Aorta (tissue), 5 donors: ENCODE results near the gene SLC25A34. TPM values are rescaled to one million over a fixed set of nuclear protein-coding genes. Genes with fewer than 3 reads are reported as not detected.

ENCODE experiments used
- ATAC-seq: fragments of 200-7000 bp; cut with Tn5 transposase; one replicate; pipeline ENCODE4 v1.9.1; 2022; ENCODE audit warnings: moderate library complexity; ENCODE audit not compliant: low FRiP score
- DNase-seq, 2 donors: peaks; one replicate each; pipeline ENCODE4 v3.0.0-alpha.2; 2020
- H3K27ac ChIP-seq, 2 donors: one replicate each; pipeline ENCODE4 v1.5.1; 2013; ENCODE audit warnings: low read length in 2 of 2, mild to moderate bottlenecking in 2 of 2, moderate library complexity in 2 of 2, control low read depth in 1 of 2, inconsistent platforms in 1 of 2, low read depth in 1 of 2
- H3K27me3 ChIP-seq, 2 donors: one replicate each; pipeline ENCODE4 v1.6.1; 2013; ENCODE audit warnings: control low read depth in 1 of 2, low read length in 1 of 2, mild to moderate bottlenecking in 1 of 2, moderate library complexity in 1 of 2; ENCODE audit not compliant: insufficient read depth in 2 of 2, control insufficient read depth in 1 of 2
- H3K36me3 ChIP-seq, 2 donors: one replicate each; pipeline ENCODE4 v1.6.1; 2013; ENCODE audit warnings: control low read depth in 1 of 2, low read length in 1 of 2, mild to moderate bottlenecking in 1 of 2; ENCODE audit not compliant: insufficient read depth in 2 of 2, control insufficient read depth in 1 of 2
- H3K4me1 ChIP-seq, 2 donors: one replicate each; pipeline ENCODE4 v1.6.1; 2013; ENCODE audit warnings: low read length in 2 of 2, control low read depth in 1 of 2, mild to moderate bottlenecking in 1 of 2, moderate library complexity in 1 of 2; ENCODE audit not compliant: insufficient read depth in 2 of 2, control insufficient read depth in 1 of 2
- H3K4me3 ChIP-seq, 2 donors: one replicate each; pipeline ENCODE4 v1.5.1; 2013; ENCODE audit warnings: low read length in 2 of 2, control low read depth in 1 of 2, mild to moderate bottlenecking in 1 of 2
- H3K9me3 ChIP-seq: one replicate; pipeline ENCODE4 v1.6.1; 2013; ENCODE audit warnings: mild to moderate bottlenecking, low read length; ENCODE audit not compliant: control insufficient read depth
- WGBS, 2 donors: extraction: QIAGEN DNeasy Blood & Tissue Kit; methylation state at CpG; one replicate each; pipeline ENCODE4 v1.1.7; 2013; 5-methylcytosine and 5-hydroxymethylcytosine counted together
- intact Hi-C, 2 donors: fragments of 100-400 bp; cut with DNase I; formaldehyde crosslinking; loops; one replicate each; pipeline versions ENCODE4 v1.14.2 to v1.15.0; 2022
- polyA plus RNA-seq, 2 donors: library from polyadenylated mRNA; stranded (reverse); fragments of 200-250 nt; gene quantifications; one replicate each; pipeline ENCODE4 v1.2.3, GENCODE V29; 2013
- total RNA-seq, 2 donors: library from RNA; stranded (reverse); fragmentation: NEBNext Ultra II Directional; extraction: Animal tissue kit (Norgen Biotek cat#: 25700); gene quantifications; one replicate each; pipeline ENCODE4 v1.2.1, GENCODE V29; 2021
- donor health status: healthy with polysubstance abuse.
- donor health status: Bipolar disorder and iron deficiency.
- donor health status: DM: no; HTN: no; CAD: no.
- donor health status: DM: no; HTN: no; CAD: no.
- donor health status: DM: yes; HTN: yes; CAD: no.

Gene SLC25A34
- total and polyA plus RNA-seq, 4 donors = 2.5 to 9.8 (median 5.0) TPM

GRCh38 chr1:15720861-15721260, 15.2 kb upstream of the SLC25A34 start:
- WGBS, 2 donors = 92 to 93% methylated on average over 3 of the region's 3 CpGs
- ATAC-seq (no peak), DNase-seq (no peak)
- Histone ChIP-seq H3K27me3 (no peaks in the 10 kb centered on the region), H3K4me1 (no peaks in the 10 kb centered on the region), H3K4me3 (no peak overlapping the region), H3K36me3 (peaks cover 0 to 3% of the 10 kb centered on the region in 2 donors), H3K27ac (no peak overlapping the region), H3K9me3 (no peaks in the 10 kb centered on the region)
- intact Hi-C loops = no loop called here

GRCh38 chr1:15722411-15722810, 13.6 kb upstream of the SLC25A34 start:
- Histone ChIP-seq H3K4me3 (no peak overlapping the region), H3K36me3 (peaks cover 0 to 5% of the 10 kb centered on the region in 2 donors), H3K27me3 (no peaks in the 10 kb centered on the region), H3K4me1 (no peaks in the 10 kb centered on the region), H3K27ac (no peak overlapping the region), H3K9me3 (no peaks in the 10 kb centered on the region)
- no peak for DNase-seq
- ATAC-seq = no peak
- intact Hi-C loops = no loop called here
- WGBS, 2 donors = 85 to 86% methylated on average over 4 of the region's 4 CpGs

- DNase-seq = peak in 1 of 2 donors; percentile 35
- intact Hi-C loops = no loop called here
- 77 to 81% methylated on average over 13 of the region's 13 CpGs for WGBS, 2 donors
- no peak for ATAC-seq
- no peaks in the 10 kb centered on the region for H3K9me3 ChIP-seq
- peaks cover 0 to 6% of the 10 kb centered on the region in 2 donors for H3K36me3 ChIP-seq
- no peaks in the 10 kb centered on the region for H3K4me1 ChIP-seq
- no peak overlapping the region for H3K27ac ChIP-seq
- H3K27me3 ChIP-seq = no peaks in the 10 kb centered on the region
- H3K4me3 ChIP-seq = no peak overlapping the region
Measured at GRCh38 chr1:15722836-15723532, 13.1 kb upstream of the SLC25A34 start.

- WGBS, 2 donors = 90 to 91% methylated on average over 20 of the region's 20 CpGs
- Histone ChIP-seq H3K9me3 (no peaks in the 10 kb centered on the region), H3K4me1 (no peaks in the 10 kb centered on the region), H3K27ac (no peak overlapping the region), H3K27me3 (no peaks in the 10 kb centered on the region), H3K4me3 (no peak overlapping the region), H3K36me3 (peaks cover 0 to 6% of the 10 kb centered on the region in 2 donors)
- ATAC-seq (no peak), DNase-seq (peak in 1 of 2 donors; percentile 71)
- intact Hi-C loops = no loop called here
Measured at GRCh38 chr1:15723631-15724246, 12.3 kb upstream of the SLC25A34 start.

GRCh38 chr1:15724949-15725880, 10.8 kb upstream of the SLC25A34 start:
- 69 to 73% methylated on average over 24 to 26 of the region's 26 CpGs for WGBS, 2 donors
- no peak for ATAC-seq
- Histone ChIP-seq H3K27ac (no peak overlapping the region), H3K36me3 (peaks cover 0 to 6% of the 10 kb centered on the region in 2 donors), H3K27me3 (no peaks in the 10 kb centered on the region), H3K9me3 (no peaks in the 10 kb centered on the region), H3K4me1 (no peaks in the 10 kb centered on the region), H3K4me3 (no peak overlapping the region)
- intact Hi-C loops = no loop called here
- DNase-seq = peak in 1 of 2 donors; percentile 69

- Histone ChIP-seq H3K4me1 (no peaks in the 10 kb centered on the region), H3K27ac (no peak overlapping the region), H3K9me3 (no peaks in the 10 kb centered on the region), H3K4me3 (no peak overlapping the region), H3K27me3 (no peaks in the 10 kb centered on the region), H3K36me3 (peaks cover 0 to 8% of the 10 kb centered on the region in 2 donors)
- DNase-seq = no peak
- intact Hi-C loops = no loop called here
- WGBS, 2 donors = 82 to 84% methylated on average over 9 of the region's 9 CpGs
- ATAC-seq = no peak
Measured at GRCh38 chr1:15726508-15726907, 9.6 kb upstream of the SLC25A34 start.

GRCh38 chr1:15727021-15727420, 9.0 kb upstream of the SLC25A34 start:
- Histone ChIP-seq H3K4me3 (no peak overlapping the region), H3K4me1 (no peaks in the 10 kb centered on the region), H3K27me3 (no peaks in the 10 kb centered on the region), H3K36me3 (peaks cover 0 to 8% of the 10 kb centered on the region in 2 donors), H3K27ac (no peak overlapping the region), H3K9me3 (no peaks in the 10 kb centered on the region)
- WGBS, 2 donors = 78 to 87% methylated on average over 15 to 21 of the region's 21 CpGs
- ATAC-seq (no peak), DNase-seq (no peak)
- intact Hi-C loops = no loop called here

GRCh38 chr1:15727424-15727823, 8.6 kb upstream of the SLC25A34 start:
- intact Hi-C loops = no loop called here

More at GRCh38 chr1:15727424-15727823, 8.6 kb upstream of the SLC25A34 start:
- H3K9me3 ChIP-seq = no peaks in the 10 kb centered on the region
- H3K27ac ChIP-seq = no peak overlapping the region
- 74 to 77% methylated on average over 13 of the region's 13 CpGs for WGBS, 2 donors
- DNase-seq (no peak), ATAC-seq (no peak)
- no peak overlapping the region for H3K4me3 ChIP-seq
- no peaks in the 10 kb centered on the region for H3K27me3 ChIP-seq
- peaks cover 0 to 8% of the 10 kb centered on the region in 2 donors for H3K36me3 ChIP-seq
- no peaks in the 10 kb centered on the region for H3K4me1 ChIP-seq
